Natural killer cell (primary cell): ENCODE data around the gene ATRNL1. TPM values are rescaled to one million over a fixed set of nuclear protein-coding genes. Genes with fewer than 3 reads are reported as not detected.

Source experiments
- ATAC-seq, 3 donors: fragments of 150-1000 bp in 2 of 3; fragments of 200-7000 bp in 1 of 3; cut with Tn5 transposase; 1 replicate in 1 of 3; 2 replicates in 2 of 3; pipeline ENCODE4 v1.10.0; 2021; ENCODE audit warnings: mild to moderate bottlenecking in 2 of 3, moderate library complexity in 2 of 3
- DNase-seq, 2 donors: peaks; one replicate each; pipeline versions ENCODE4 v3.0.0 to v3.0.0-alpha.2; 2013 to 2021; ENCODE audit warnings: mixed read lengths in 1 of 2
- H3K27ac ChIP-seq: one replicate; pipeline ENCODE4 v1.5.1; 2013; ENCODE audit warnings: mild to moderate bottlenecking, low read length
- H3K27me3 ChIP-seq: one replicate; pipeline ENCODE4 v1.6.1; 2013; ENCODE audit warnings: low read length; ENCODE audit not compliant: control insufficient read depth, insufficient read depth
- H3K36me3 ChIP-seq: one replicate; pipeline ENCODE4 v1.6.1; 2013; ENCODE audit warnings: low read length; ENCODE audit not compliant: control insufficient read depth, insufficient read depth
- H3K4me1 ChIP-seq: one replicate; pipeline ENCODE4 v1.6.1; 2013; ENCODE audit warnings: low read length; ENCODE audit not compliant: control insufficient read depth, insufficient read depth
- H3K4me3 ChIP-seq: one replicate; pipeline ENCODE4 v1.5.1; 2013; ENCODE audit warnings: low read length
- H3K9me3 ChIP-seq: one replicate; pipeline ENCODE4 v1.6.1; 2013; ENCODE audit warnings: low read length; ENCODE audit not compliant: control insufficient read depth, insufficient read depth
- H3K27ac Mint-ChIP-seq, 2 donors: one replicate each; pipeline ENCODE4 v1.8.0; 2022; ENCODE audit warnings: mild to moderate bottlenecking in 2 of 2, mixed read lengths in 2 of 2, moderate library complexity in 1 of 2
- H3K27me3 Mint-ChIP-seq, 2 donors: one replicate each; pipeline ENCODE4 v1.8.0; 2022; ENCODE audit warnings: low read depth in 2 of 2, mixed read lengths in 2 of 2
- H3K36me3 Mint-ChIP-seq: one replicate; pipeline ENCODE4 v1.8.0; 2022; ENCODE audit warnings: mixed read lengths
- H3K4me1 Mint-ChIP-seq, 2 donors: one replicate each; pipeline ENCODE4 v1.8.0; 2022; ENCODE audit warnings: mixed read lengths in 2 of 2
- H3K4me3 Mint-ChIP-seq: one replicate; pipeline ENCODE4 v1.8.0; 2022; ENCODE audit warnings: mild to moderate bottlenecking, moderate library complexity, mixed read lengths
- H3K9me3 Mint-ChIP-seq, 2 donors: one replicate each; pipeline ENCODE4 v1.8.0; 2022; ENCODE audit warnings: mixed read lengths in 2 of 2
- CTCF ChIP-seq: fragments of 200-600 bp; IDR thresholded peaks from one replicate; pipeline ENCODE4 v1.8.0; 2022; ENCODE audit warnings: antibody characterized with exemption
- whole genome bisulfite sequencing: methylation state at CpG from one replicate; pipeline ENCODE4 v1.1.7; 2013; ENCODE audit warnings: missing lambda C conversion rate; ENCODE audit not compliant: insufficient coverage; 5-methylcytosine and 5-hydroxymethylcytosine counted together
- intact Hi-C: fragments of 100-400 bp; cut with micrococcal nuclease; formaldehyde crosslinking; loops from one replicate; pipeline ENCODE4 v1.14.2; 2022
- total RNA-seq, 4 donors: library from RNA; stranded (reverse); fragments of 120-200 nt in 1 of 4; gene quantifications; one replicate each; pipeline versions ENCODE4 v1.2.3 to v1.2.4, GENCODE V29; 2013 to 2022

Gene ATRNL1
- total RNA-seq, 3 donors from 2014 or later (not counting 1 experiment from before 2014, with no cell fraction given) = not detected

DNA sequence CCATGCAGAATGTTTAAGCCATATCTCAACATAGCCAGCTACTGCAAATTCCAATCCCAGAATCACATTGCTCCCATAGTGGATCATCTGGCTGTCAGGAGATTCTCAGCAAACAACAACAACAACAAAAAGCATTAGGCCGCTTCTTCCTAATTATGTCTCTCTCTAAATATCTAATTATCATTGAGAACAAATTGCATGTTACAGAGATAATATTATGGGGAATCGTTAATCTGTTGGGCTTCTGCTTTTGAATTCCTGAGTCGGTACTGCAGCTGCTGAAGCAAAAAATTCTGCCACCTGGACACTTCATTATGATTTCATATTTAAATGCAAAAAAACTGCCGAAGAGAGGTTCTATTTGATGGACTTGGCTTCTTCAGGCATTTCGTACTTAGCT, 791.2 kb downstream of the ATRNL1 start:
- H3K36me3 ChIP-seq = no peaks in the 10 kb centered on the region
- no peaks in the 10 kb centered on the region for H3K4me1 ChIP-seq
- WGBS = 94% methylated on average over 4 of the region's 5 CpGs
- Mint-ChIP-seq H3K4me3 (no peak overlapping the region), H3K27ac (no peak overlapping the region), H3K36me3 (no peaks in the 10 kb centered on the region), H3K9me3 (peaks cover 11 to 18% of the 10 kb centered on the region in 2 donors), H3K4me1 (no peaks in the 10 kb centered on the region), H3K27me3 (no peaks in the 10 kb centered on the region)
- no peak for DNase-seq
- TF ChIP-seq CTCF = no peak
- intact Hi-C loops = no loop called here
- no peak overlapping the region for H3K27ac ChIP-seq
- ATAC-seq = no peak
- no peaks in the 10 kb centered on the region for H3K27me3 ChIP-seq
- no peaks in the 10 kb centered on the region for H3K9me3 ChIP-seq
- no peak overlapping the region for H3K4me3 ChIP-seq

- no peaks in the 10 kb centered on the region for H3K4me1 ChIP-seq
- no peaks in the 10 kb centered on the region for H3K27me3 Mint-ChIP-seq
- no peak overlapping the region for H3K27ac ChIP-seq
- no peaks in the 10 kb centered on the region for H3K36me3 Mint-ChIP-seq
- H3K4me1 Mint-ChIP-seq = no peaks in the 10 kb centered on the region
- H3K9me3 Mint-ChIP-seq = peaks cover 3 to 8% of the 10 kb centered on the region in 2 donors
- DNase-seq (no peak), ATAC-seq (no peak)
- 93% methylated on average over 7 of the region's 7 CpGs for WGBS
- intact Hi-C loops = no loop called here
- no peak overlapping the region for H3K27ac Mint-ChIP-seq
- no peaks in the 10 kb centered on the region for H3K36me3 ChIP-seq
- H3K27me3 ChIP-seq = no peaks in the 10 kb centered on the region
- H3K9me3 ChIP-seq = no peaks in the 10 kb centered on the region
- H3K4me3 Mint-ChIP-seq = no peak overlapping the region
- H3K4me3 ChIP-seq = no peak overlapping the region
- no peak for TF ChIP-seq CTCF
Measured at GRCh38 chr10:115895166-115895565, 802.0 kb downstream of the ATRNL1 start.

DNA sequence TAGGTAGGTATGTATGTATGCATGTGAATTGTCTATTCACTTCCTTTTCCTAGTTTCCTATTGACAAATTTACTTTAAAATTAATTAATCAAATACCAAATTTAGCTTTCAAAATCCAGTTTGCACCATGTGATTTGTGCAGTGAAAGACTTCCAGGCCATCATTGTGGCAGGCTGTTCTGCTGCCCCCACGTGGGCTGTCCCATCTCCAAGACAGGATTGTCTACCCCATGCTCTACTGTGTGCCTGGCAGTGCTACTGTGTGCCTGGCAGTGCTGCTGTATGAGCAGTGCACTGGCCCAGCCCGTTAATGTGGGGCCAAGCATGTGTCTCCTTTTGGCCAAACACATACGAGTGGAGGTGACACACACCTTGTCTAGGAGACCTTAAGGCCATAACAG, 805.1 kb downstream of the ATRNL1 start:
- Histone ChIP-seq H3K9me3 (no peaks in the 10 kb centered on the region), H3K27ac (no peak overlapping the region), H3K4me1 (no peaks in the 10 kb centered on the region), H3K4me3 (no peak overlapping the region), H3K36me3 (no peaks in the 10 kb centered on the region), H3K27me3 (no peaks in the 10 kb centered on the region)
- 74% methylated on average over 3 of the region's 3 CpGs for WGBS
- Mint-ChIP-seq H3K27me3 (no peaks in the 10 kb centered on the region), H3K4me1 (no peaks in the 10 kb centered on the region), H3K4me3 (no peak overlapping the region), H3K36me3 (no peaks in the 10 kb centered on the region), H3K9me3 (peaks cover 0 to 6% of the 10 kb centered on the region in 2 donors), H3K27ac (no peak overlapping the region)
- no peak for TF ChIP-seq CTCF
- ATAC-seq (no peak), DNase-seq (no peak)
- intact Hi-C loops = no loop called here

- Histone ChIP-seq H3K9me3 (no peaks in the 10 kb centered on the region), H3K27ac (no peak overlapping the region), H3K4me3 (no peak overlapping the region), H3K27me3 (no peaks in the 10 kb centered on the region), H3K36me3 (no peaks in the 10 kb centered on the region), H3K4me1 (no peaks in the 10 kb centered on the region)
- H3K27ac Mint-ChIP-seq = no peak overlapping the region
- DNase-seq = no peak
- TF ChIP-seq CTCF = no peak
- H3K27me3 Mint-ChIP-seq = no peaks in the 10 kb centered on the region
- peaks cover 2 to 8% of the 10 kb centered on the region in 2 donors for H3K9me3 Mint-ChIP-seq
- no peak for ATAC-seq
- intact Hi-C loops = no loop called here
- H3K4me3 Mint-ChIP-seq = no peak overlapping the region
- H3K4me1 Mint-ChIP-seq = no peaks in the 10 kb centered on the region
- WGBS = 80% methylated on average over 4 of the region's 5 CpGs
- no peaks in the 10 kb centered on the region for H3K36me3 Mint-ChIP-seq
Measured at GRCh38 chr10:115902596-115902995, 809.4 kb downstream of the ATRNL1 start.
